B cell (primary cell): Measurements from ENCODE around the gene H2BK1. TPM values are rescaled to one million over a fixed set of nuclear protein-coding genes. Genes with fewer than 3 reads are reported as not detected.

Experiments used
- ATAC-seq: fragments of 200-7000 bp; cut with Tn5 transposase; one replicate; pipeline ENCODE4 v1.10.0; 2021; ENCODE audit warnings: low read depth, mild to moderate bottlenecking, moderate number of reproducible peaks, moderate library complexity
- CTCF ChIA-PET: fragments of 350-600 bp; sonication (Branson Sonifier 250); formaldehyde crosslinking; loops from one replicate; lab custom pipeline; 2021; ENCODE audit warnings: antibody characterized with exemption, inconsistent platforms; lab: Charles Lee
- POLR2A ChIA-PET: fragments of 350-600 bp; sonication (Branson Sonifier 250); formaldehyde crosslinking; loops from one replicate; lab custom pipeline; 2021; ENCODE audit warnings: antibody characterized with exemption; lab: Charles Lee
- DNase-seq: peaks from one replicate; pipeline ENCODE4 v3.0.0; 2013
- H2AFZ ChIP-seq: 2 replicates; pipeline ENCODE4 v1.6.1; 2012; ENCODE audit warnings: mild to moderate bottlenecking, low read depth, low read length; ENCODE audit not compliant: insufficient read depth, poor library complexity, severe bottlenecking
- H3K27ac ChIP-seq, 2 donors: 1 replicate in 1 of 2; 2 replicates in 1 of 2; pipeline ENCODE4 v1.5.1; 2012 to 2013; ENCODE audit warnings: low read length in 2 of 2, mild to moderate bottlenecking in 2 of 2, moderate library complexity in 1 of 2
- H3K27me3 ChIP-seq, 4 experiments: fragments of 200-600 bp in 1 of 4; sonication (generic) in 1 of 4; replicated peaks in 1 of 4; 1 replicate in 2 of 4; 2 replicates in 2 of 4; pipeline versions ENCODE4 v1.6.1 to v1.7.0; 2013 to 2016; ENCODE audit warnings: low read length in 3 of 4, mild to moderate bottlenecking in 2 of 4, mixed read lengths in 1 of 4, moderate library complexity in 1 of 4; ENCODE audit not compliant: insufficient read depth in 4 of 4, control insufficient read depth in 3 of 4; ENCODE audit errors: control extremely low read depth in 1 of 4
- H3K36me3 ChIP-seq, 2 experiments: replicated peaks in 1 of 2; 1 replicate in 1 of 2; 2 replicates in 1 of 2; pipeline versions ENCODE4 v1.6.1 to v1.7.1; 2013; ENCODE audit warnings: low read length in 1 of 2; ENCODE audit not compliant: insufficient read depth in 2 of 2, control insufficient read depth in 1 of 2; ENCODE audit errors: control extremely low read depth in 1 of 2, extremely low read depth in 1 of 2
- H3K4me1 ChIP-seq, 2 donors: fragments of 200-600 bp in 1 of 2; sonication (generic) in 1 of 2; 1 replicate in 1 of 2; 2 replicates in 1 of 2; pipeline versions ENCODE4 v1.5.1 to v1.6.1; 2013 to 2017; ENCODE audit warnings: low read length in 2 of 2; ENCODE audit not compliant: control insufficient read depth in 2 of 2, insufficient read depth in 2 of 2
- H3K4me2 ChIP-seq: replicated peaks from 2 replicates; pipeline ENCODE3; 2012; ENCODE audit warnings: mild to moderate bottlenecking, low read depth, low read length; ENCODE audit not compliant: poor library complexity, severe bottlenecking
- H3K4me3 ChIP-seq, 5 experiments: fragments of 200-600 bp in 1 of 5; sonication (generic) in 1 of 5; 1 replicate in 3 of 5; 2 replicates in 2 of 5; pipeline versions ENCODE4 v1.5.1 to v1.7.0; 2011 to 2016; ENCODE audit warnings: low read length in 4 of 5, mild to moderate bottlenecking in 4 of 5, low read depth in 2 of 5, control low read depth in 1 of 5, moderate library complexity in 1 of 5; ENCODE audit not compliant: insufficient read depth in 1 of 5; ENCODE audit errors: control extremely low read depth in 1 of 5, extremely low read depth in 1 of 5
- H3K79me2 ChIP-seq: fragments of 200-600 bp; sonication (generic); one replicate; pipeline ENCODE4 v1.6.0; 2016; ENCODE audit warnings: low read length; ENCODE audit not compliant: control insufficient read depth, insufficient read depth
- H3K9ac ChIP-seq: fragments of 200-600 bp; sonication (generic); 2 replicates; pipeline ENCODE4 v1.6.1; 2017; ENCODE audit warnings: mild to moderate bottlenecking, low read length, moderate library complexity
- H3K9me3 ChIP-seq, 3 donors: one replicate each; pipeline versions ENCODE4 v1.6.1 to v1.7.1; 2013; ENCODE audit warnings: low read length in 2 of 3; ENCODE audit not compliant: control insufficient read depth in 2 of 3, insufficient read depth in 1 of 3; ENCODE audit errors: control extremely low read depth in 1 of 3
- H4K20me1 ChIP-seq: 2 replicates; pipeline ENCODE4 v1.6.0; 2012; ENCODE audit warnings: mild to moderate bottlenecking, low read length; ENCODE audit not compliant: insufficient read depth, control insufficient read depth, poor library complexity, severe bottlenecking
- H3K27ac Mint-ChIP-seq: one replicate; pipeline ENCODE4 v1.8.0; 2021; ENCODE audit warnings: mixed read lengths
- H3K27me3 Mint-ChIP-seq: one replicate; pipeline ENCODE4 v1.8.0; 2021; ENCODE audit warnings: mixed read lengths
- H3K4me1 Mint-ChIP-seq: one replicate; pipeline ENCODE4 v1.8.0; 2021; ENCODE audit warnings: mixed read lengths
- H3K4me3 Mint-ChIP-seq: one replicate; pipeline ENCODE4 v1.8.0; 2021; ENCODE audit warnings: mixed read lengths
- H3K9me3 Mint-ChIP-seq: one replicate; pipeline ENCODE4 v1.8.0; 2022; ENCODE audit warnings: mixed read lengths; ENCODE audit not compliant: insufficient read depth
- CTCF ChIP-seq: fragments of 200-600 bp; IDR thresholded peaks from one replicate; pipeline ENCODE4 v1.8.0; 2022; ENCODE audit warnings: antibody characterized with exemption, mild to moderate bottlenecking
- EZH2 ChIP-seq: IDR thresholded peaks from 2 replicates; pipeline ENCODE4 v1.6.1; 2012; ENCODE audit warnings: borderline replicate concordance, low read depth, mild to moderate bottlenecking, moderate library complexity, low read length; ENCODE audit not compliant: insufficient read depth, poor library complexity, severe bottlenecking
- WGBS: methylation state at CpG from one replicate; pipeline ENCODE4 v1.1.5; 2013; ENCODE audit warnings: missing lambda C conversion rate; ENCODE audit not compliant: insufficient coverage; 5-methylcytosine and 5-hydroxymethylcytosine counted together
- intact Hi-C: fragments of 100-400 bp; cut with micrococcal nuclease; formaldehyde crosslinking; loops from one replicate; pipeline ENCODE4 v1.10.0; 2022
- polyA plus RNA-seq: library from polyadenylated mRNA; depleted of rRNA; stranded (reverse); fragments of >200 nt; gene quantifications from 2 replicates; pipeline ENCODE4 v1.2.3, GENCODE V29; 2012
- total RNA-seq, 2 donors: library from RNA; stranded (reverse); fragments of 120-200 nt in 1 of 2; gene quantifications; 1 replicate in 1 of 2; 2 replicates in 1 of 2; pipeline versions ENCODE4 v1.2.3 to v1.2.4, GENCODE V29; 2013 to 2022

The H2BK1 gene
- total and polyA plus RNA-seq, 2 donors (not counting 1 experiment from before 2014, with no cell fraction given), result 4.2 TPM; not detected in 1

GRCh38 chr7:151209588-151209987 is 700 bp downstream of the H2BK1 start:
- Mint-ChIP-seq H3K9me3 (no peaks in the 10 kb centered on the region), H3K4me3 (no peak overlapping the region), H3K4me1 (no peaks in the 10 kb centered on the region), H3K27me3 (peaks cover 16% of the 10 kb centered on the region), H3K27ac (no peak overlapping the region)
- Histone ChIP-seq H3K27me3 (peaks cover 0 to 14% (median 0%) of the 10 kb centered on the region in 4 experiments), H3K36me3 (peaks cover 0 to 11% of the 10 kb centered on the region in 2 experiments), H4K20me1 (no peaks in the 10 kb centered on the region), H3K9ac (no peak overlapping the region), H3K27ac (no peak overlapping the region), H3K4me3 (no peak overlapping the region), H2AFZ (no peak overlapping the region), H3K4me2 (no peak overlapping the region), H3K79me2 (no peaks in the 10 kb centered on the region), H3K9me3 (no peaks in the 10 kb centered on the region), H3K4me1 (no peaks in the 10 kb centered on the region)
- no peak for TF ChIP-seq CTCF
- TF ChIP-seq EZH2, result no peak
- 93% methylated on average over 6 of the region's 6 CpGs for WGBS
- DNase-seq, result no peak
- intact Hi-C loops, result no loop called here
- ChIA-PET CTCF (no interaction called here), POLR2A (interaction anchor here (0.6 kb wide), 1 partner anchor 18 kb away, joined by 6 read pairs; no protein-coding TSS in a partner anchor)
- no peak for ATAC-seq

GRCh38 chr7:151208253-151208862 is 1.9 kb downstream of the H2BK1 start:
- WGBS, result 96% methylated on average over 5 of the region's 9 CpGs

More at GRCh38 chr7:151208253-151208862, 1.9 kb downstream of the H2BK1 start:
- H3K79me2 ChIP-seq, result no peaks in the 10 kb centered on the region
- no peak overlapping the region for H3K27ac Mint-ChIP-seq
- intact Hi-C loops, result no loop called here
- H3K9me3 Mint-ChIP-seq, result no peaks in the 10 kb centered on the region
- POLR2A ChIA-PET, result interaction anchor here (0.6 kb wide), 1 partner anchor 18 kb away, joined by 3 read pairs; no protein-coding TSS in a partner anchor
- no peak overlapping the region for H3K4me3 Mint-ChIP-seq
- no peak for ATAC-seq
- H3K27me3 Mint-ChIP-seq, result peaks cover 18% of the 10 kb centered on the region
- no peaks in the 10 kb centered on the region for H4K20me1 ChIP-seq
- H3K9me3 ChIP-seq, result no peaks in the 10 kb centered on the region
- DNase-seq, result no peak
- no peak overlapping the region for H3K27ac ChIP-seq
- no peak overlapping the region for H2AFZ ChIP-seq
- no peak overlapping the region for H3K4me2 ChIP-seq
- no peak overlapping the region for H3K9ac ChIP-seq
- H3K4me1 ChIP-seq, result no peaks in the 10 kb centered on the region
- TF ChIP-seq EZH2 (no peak), CTCF (no peak)
- CTCF ChIA-PET, result no interaction called here
- H3K27me3 ChIP-seq, result peaks cover 0 to 20% (median 1%) of the 10 kb centered on the region in 4 experiments
- H3K4me1 Mint-ChIP-seq, result no peaks in the 10 kb centered on the region
- no peaks in the 10 kb centered on the region for H3K36me3 ChIP-seq
- no peak overlapping the region for H3K4me3 ChIP-seq
